Vagina (tissue), 2 donors: ENCODE measurements around the gene MGST3. TPM values are rescaled to one million over a fixed set of nuclear protein-coding genes. Genes with fewer than 3 reads are reported as not detected.
A peak's percentile ranks its signal among the peaks of the same experiment; 100 is the strongest.
"Not testable (repeated sequence)": the region's sequence is repeated elsewhere in the genome, so short reads cannot be mapped to it uniquely, and the experiment has no call there.

ENCODE experiments used
- DNase-seq, 2 donors: peaks; one replicate each; pipeline ENCODE4 v3.0.0-alpha.2; 2017; ENCODE audit errors: extremely low spot score in 2 of 2
- H3K27ac ChIP-seq: fragments of 200-600 bp; sonication (generic); one replicate; pipeline ENCODE4 v1.5.1; 2019
- H3K27me3 ChIP-seq: fragments of 200-600 bp; sonication (generic); one replicate; pipeline ENCODE4 v1.5.1; 2019
- H3K36me3 ChIP-seq, 2 donors: fragments of 200-600 bp; sonication (generic); one replicate each; pipeline ENCODE4 v1.5.1; 2017 to 2019
- H3K4me1 ChIP-seq: fragments of 200-600 bp; sonication (generic); one replicate; pipeline ENCODE4 v1.5.1; 2019
- H3K4me3 ChIP-seq, 2 donors: fragments of 200-600 bp; sonication (generic); 1 replicate in 1 of 2; 2 replicates in 1 of 2; pipeline ENCODE4 v1.5.1; 2016 to 2019
- H3K9me3 ChIP-seq: fragments of 200-600 bp; sonication (generic); one replicate; pipeline ENCODE4 v1.5.1; 2019
- CTCF ChIP-seq, 3 experiments: fragments of 450-650 bp in 2 of 3; fragments of 200-600 bp in 1 of 3; sonication (generic) in 1 of 3; IDR thresholded peaks; one replicate each; pipeline ENCODE4 v1.5.1; 2017 to 2019; ENCODE audit warnings: antibody characterized with exemption in 3 of 3, mild to moderate bottlenecking in 2 of 3, moderate library complexity in 2 of 3
- POLR2A ChIP-seq, 2 donors: fragments of 450-650 bp; IDR thresholded peaks; one replicate each; pipeline ENCODE4 v1.6.1; 2017; ENCODE audit warnings: antibody characterized with exemption in 2 of 2, mild to moderate bottlenecking in 2 of 2, moderate library complexity in 2 of 2
- POLR2AphosphoS5 ChIP-seq, 2 donors: sonication (generic); formaldehyde crosslinking; IDR thresholded peaks; one replicate each; pipeline ENCODE4 v1.9.0; 2017; ENCODE audit warnings: antibody characterized with exemption in 2 of 2, mild to moderate bottlenecking in 2 of 2, low read depth in 1 of 2; ENCODE audit not compliant: insufficient read depth in 1 of 2
- intact Hi-C: fragments of 100-400 bp; cut with DNase I; formaldehyde crosslinking; loops from one replicate; pipeline ENCODE4 v1.15.1; 2023
- total RNA-seq: library from RNA; depleted of rRNA; stranded (reverse); fragments of >200 nt; gene quantifications from one replicate; pipeline ENCODE4 v1.2.3, GENCODE V29; 2016

MGST3 gene
- total RNA-seq, 1 donor from 2014 or later: 176 TPM

DNA sequence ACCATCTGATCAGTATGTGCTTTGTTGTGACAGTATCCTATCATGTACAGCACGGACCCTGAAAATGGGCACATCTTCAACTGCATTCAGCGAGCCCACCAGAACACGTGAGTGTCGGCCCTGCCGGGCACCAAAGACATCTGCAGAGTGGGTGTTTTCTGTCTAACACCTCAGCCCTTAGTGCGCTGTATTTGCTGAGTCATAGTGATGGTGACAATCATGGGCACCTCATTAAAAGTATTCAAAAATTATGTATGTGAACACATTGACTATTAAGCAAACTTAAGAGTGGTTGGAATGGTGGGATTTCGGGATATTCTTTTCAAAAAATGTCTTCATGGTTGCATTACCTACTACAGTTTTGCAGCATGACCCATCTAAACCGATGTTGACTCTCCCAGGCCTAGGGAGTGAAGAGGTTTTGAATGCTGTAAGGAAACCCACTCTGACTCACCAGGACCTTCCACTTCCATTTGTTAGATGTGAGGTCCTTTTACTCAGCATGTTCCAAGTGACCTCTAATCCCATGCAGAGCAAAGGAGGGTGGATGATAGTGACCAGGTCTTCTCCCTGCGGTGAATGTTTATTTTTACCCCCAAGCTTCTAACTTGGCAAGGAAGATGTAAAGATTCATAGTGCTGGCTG, 20.1 kb downstream of the MGST3 start:
- DNase-seq: peak in 1 of 2 donors; percentile 10
- H3K4me3 ChIP-seq: no peak overlapping the region
- intact Hi-C loops: no loop called here
- TF ChIP-seq POLR2A (IDR thresholded peaks at IDR 0.05) (no peak), CTCF (IDR thresholded peaks at IDR 0.05) (no peak), POLR2AphosphoS5 (IDR thresholded peaks at IDR 0.05; ENCODE audit: insufficient read depth in 1 of 2, low read depth in 1 of 2) (no peak)
- peaks cover 19% of the 10 kb centered on the region for H3K4me1 ChIP-seq
- no peaks in the 10 kb centered on the region for H3K27me3 ChIP-seq
- H3K36me3 ChIP-seq: peaks cover 0 to 28% of the 10 kb centered on the region in 2 donors
- H3K9me3 ChIP-seq: no peaks in the 10 kb centered on the region
- H3K27ac ChIP-seq: no peak overlapping the region

GRCh38 chr1:165658766-165659580, 27.9 kb downstream of the MGST3 start:
- H3K9me3 ChIP-seq, DNase-seq, H3K27me3 ChIP-seq, H3K4me3 ChIP-seq, H3K27ac ChIP-seq, H3K4me1 ChIP-seq, intact Hi-C loops: not testable (repeated sequence)
- peaks cover 0 to 44% of the 10 kb centered on the region in 2 donors for H3K36me3 ChIP-seq

- Histone ChIP-seq H3K4me1 (no peaks in the 10 kb centered on the region), H3K36me3 (peaks cover 0 to 44% of the 10 kb centered on the region in 2 donors), H3K4me3 (no peak overlapping the region), H3K27ac (no peak overlapping the region), H3K9me3 (no peaks in the 10 kb centered on the region), H3K27me3 (no peaks in the 10 kb centered on the region)
- intact Hi-C loops: no loop called here
- DNase-seq: no peak
- TF ChIP-seq CTCF (IDR thresholded peaks at IDR 0.05): no peak
- TF ChIP-seq POLR2AphosphoS5 (IDR thresholded peaks at IDR 0.05; ENCODE audit: insufficient read depth in 1 of 2, low read depth in 1 of 2): no peak
- TF ChIP-seq POLR2A (IDR thresholded peaks at IDR 0.05): no peak
These were observed 28.5 kb downstream of the MGST3 start for GRCh38 chr1:165659581-165659895.

DNA sequence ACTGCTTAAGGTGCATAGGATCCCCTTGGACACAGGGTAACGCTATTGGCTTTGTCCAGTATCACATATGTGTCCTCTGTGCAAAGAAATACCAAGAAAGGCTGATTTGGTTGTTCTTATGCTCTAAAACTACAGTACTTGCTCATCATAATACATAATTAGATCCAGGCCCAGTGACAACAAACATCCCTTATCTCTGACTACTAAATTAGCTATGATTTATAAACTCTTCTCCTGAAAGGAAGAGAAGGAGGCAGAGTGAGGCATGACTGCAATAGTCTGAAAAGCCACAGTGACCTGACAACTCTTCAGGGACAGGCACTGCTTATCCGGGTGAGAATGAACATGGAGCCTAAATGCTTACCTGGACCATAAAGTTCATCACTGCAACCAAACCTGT, 30.7 kb downstream of the MGST3 start:
- no peak for TF ChIP-seq CTCF (IDR thresholded peaks at IDR 0.05)
- TF ChIP-seq POLR2AphosphoS5 (IDR thresholded peaks at IDR 0.05; ENCODE audit: insufficient read depth in 1 of 2, low read depth in 1 of 2): no peak
- TF ChIP-seq POLR2A (IDR thresholded peaks at IDR 0.05): no peak
- no peak for DNase-seq
- H3K4me1 ChIP-seq: no peaks in the 10 kb centered on the region
- H3K27ac ChIP-seq: no peak overlapping the region
- no peaks in the 10 kb centered on the region for H3K9me3 ChIP-seq
- H3K4me3 ChIP-seq: no peak overlapping the region
- H3K27me3 ChIP-seq: no peaks in the 10 kb centered on the region
- peaks cover 0 to 50% of the 10 kb centered on the region in 2 donors for H3K36me3 ChIP-seq
- intact Hi-C loops: no loop called here

- Histone ChIP-seq H3K9me3 (no peaks in the 10 kb centered on the region), H3K4me3 (no peak overlapping the region), H3K4me1 (no peaks in the 10 kb centered on the region), H3K27ac (no peak overlapping the region), H3K27me3 (no peaks in the 10 kb centered on the region), H3K36me3 (peaks cover 0 to 51% of the 10 kb centered on the region in 2 donors)
- no peak for DNase-seq
- intact Hi-C loops: no loop called here
- TF ChIP-seq CTCF (IDR thresholded peaks at IDR 0.05) (no peak), POLR2A (IDR thresholded peaks at IDR 0.05) (no peak), POLR2AphosphoS5 (IDR thresholded peaks at IDR 0.05; ENCODE audit: insufficient read depth in 1 of 2, low read depth in 1 of 2) (no peak)
These were observed 31.2 kb downstream of the MGST3 start for GRCh38 chr1:165662186-165662585.
